ENCODE measurements around the gene GDPGP1. TPM values are rescaled to one million over a fixed set of nuclear protein-coding genes. Genes with fewer than 3 reads are reported as not detected.
A peak's percentile ranks its signal among the peaks of the same experiment; 100 is the strongest.

GDPGP1 gene
- polyA plus RNA-seq, 1 donor (not counting 4 experiments of a cell fraction or from before 2014, with no cell fraction given), result 0.92 TPM

DNA sequence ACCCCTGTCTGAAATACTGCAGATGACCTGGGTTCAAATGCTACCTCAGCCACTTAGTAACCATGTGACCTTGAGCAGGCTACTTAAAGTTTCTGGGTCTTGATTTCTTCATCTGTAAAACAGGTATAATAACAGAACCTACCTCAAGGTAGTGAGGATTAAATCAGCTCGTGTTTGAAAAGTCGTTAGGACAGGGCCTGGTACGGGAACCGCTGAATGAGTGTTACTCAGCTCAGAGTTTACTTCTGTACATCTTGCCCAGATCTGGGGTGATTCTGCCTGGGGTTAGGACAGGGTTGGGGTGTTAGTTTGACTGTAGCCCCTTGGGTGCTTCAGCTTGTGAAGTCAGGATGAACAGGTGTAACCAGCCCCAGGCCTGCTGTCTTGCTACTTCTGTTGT lies 31.1 kb upstream of the GDPGP1 start:
- Histone ChIP-seq H3K36me3 (ENCODE audit: control insufficient read depth in 2 of 2, extremely low read depth in 1 of 2, insufficient read depth in 2 of 2, low read length in 2 of 2) (peaks cover 16 to 42% of the 10 kb centered on the region in 2 experiments), H2AFZ (ENCODE audit: control insufficient read depth, low read length) (no peak overlapping the region), H3K79me2 (ENCODE audit: control insufficient read depth, insufficient read depth, low read length) (peaks cover 76% of the 10 kb centered on the region), H3K27ac (ENCODE audit: control insufficient read depth, insufficient read depth, low read length) (peak overlapping the region; percentile 67), H3K4me3 (ENCODE audit: control insufficient read depth in 2 of 3, extremely low read depth in 1 of 3, insufficient read depth in 2 of 3, low read depth in 1 of 3, low read length in 3 of 3) (peak overlapping the region; percentile 81 to 99 (median 82)), H3K9me1 (ENCODE audit: control insufficient read depth, extremely low read depth, insufficient read depth, low read length) (peaks cover 8% of the 10 kb centered on the region), H3K4me2 (ENCODE audit: control insufficient read depth, extremely low read depth, insufficient read depth, low read depth, low read length) (peak overlapping the region; percentile 94), H3K9me3 (ENCODE audit: control insufficient read depth, low read depth, low read length) (no peaks in the 10 kb centered on the region), H3K27me3 (ENCODE audit: control insufficient read depth, extremely low read depth, insufficient read depth, low read length) (no peaks in the 10 kb centered on the region), H3K4me1 (ENCODE audit: control insufficient read depth, extremely low read depth, insufficient read depth, low read length) (peaks cover 46% of the 10 kb centered on the region), H4K20me1 (ENCODE audit: control insufficient read depth, extremely low read depth, insufficient read depth, low read length) (peaks cover 3% of the 10 kb centered on the region), H3K9ac (ENCODE audit: control insufficient read depth, extremely low read depth, insufficient read depth, low read length) (peak overlapping the region; percentile 80)
- DNase-seq (ENCODE audit: low read depth, low spot score) (no peak), FAIRE-seq (no peak)
- dilution Hi-C loops (cut with MboI; ENCODE audit: extremely low pct_ligation_motif_present, low sequenced_read_pairs), result no loop called here
- TF ChIP-seq, protein P1, sequence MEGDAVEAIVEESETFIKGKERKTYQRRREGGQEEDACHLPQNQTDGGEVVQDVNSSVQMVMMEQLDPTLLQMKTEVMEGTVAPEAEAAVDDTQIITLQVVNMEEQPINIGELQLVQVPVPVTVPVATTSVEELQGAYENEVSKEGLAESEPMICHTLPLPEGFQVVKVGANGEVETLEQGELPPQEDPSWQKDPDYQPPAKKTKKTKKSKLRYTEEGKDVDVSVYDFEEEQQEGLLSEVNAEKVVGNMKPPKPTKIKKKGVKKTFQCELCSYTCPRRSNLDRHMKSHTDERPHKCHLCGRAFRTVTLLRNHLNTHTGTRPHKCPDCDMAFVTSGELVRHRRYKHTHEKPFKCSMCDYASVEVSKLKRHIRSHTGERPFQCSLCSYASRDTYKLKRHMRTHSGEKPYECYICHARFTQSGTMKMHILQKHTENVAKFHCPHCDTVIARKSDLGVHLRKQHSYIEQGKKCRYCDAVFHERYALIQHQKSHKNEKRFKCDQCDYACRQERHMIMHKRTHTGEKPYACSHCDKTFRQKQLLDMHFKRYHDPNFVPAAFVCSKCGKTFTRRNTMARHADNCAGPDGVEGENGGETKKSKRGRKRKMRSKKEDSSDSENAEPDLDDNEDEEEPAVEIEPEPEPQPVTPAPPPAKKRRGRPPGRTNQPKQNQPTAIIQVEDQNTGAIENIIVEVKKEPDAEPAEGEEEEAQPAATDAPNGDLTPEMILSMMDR (optimal IDR thresholded peaks at IDR 0.05 in 1 of 3, IDR thresholded peaks at IDR 0.05 in 1 of 3, conservative IDR thresholded peaks at IDR 0.05 in 1 of 3; ENCODE audit: extremely low read depth in 1 of 3, insufficient read depth in 2 of 3, low read length in 3 of 3), result no peak
- no peak for TF ChIP-seq EZH2 (IDR thresholded peaks at IDR 0.05; ENCODE audit: low read length)

DNA sequence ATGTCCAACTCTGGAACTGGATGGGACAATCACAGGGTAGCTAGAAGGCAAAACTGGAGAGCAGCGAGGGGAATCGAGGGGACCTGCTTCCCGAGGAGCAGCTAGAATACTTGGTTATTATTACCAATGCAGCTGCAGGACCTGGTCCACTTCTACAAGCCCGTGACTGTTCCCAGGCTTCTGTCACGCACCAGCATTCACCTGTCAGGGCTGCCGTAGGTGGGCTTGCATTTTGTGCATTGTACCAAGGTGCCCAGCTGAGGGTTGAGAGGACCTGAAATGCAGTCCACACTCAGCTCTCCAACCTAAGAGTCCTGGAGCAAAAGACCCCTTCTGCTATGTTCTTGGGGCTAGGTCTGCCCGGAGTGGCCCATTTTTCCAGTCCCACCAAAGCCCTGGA lies 30.5 kb upstream of the GDPGP1 start:
- Histone ChIP-seq H3K9me3 (ENCODE audit: control insufficient read depth, low read depth, low read length) (no peaks in the 10 kb centered on the region), H3K4me3 (ENCODE audit: control insufficient read depth in 2 of 3, extremely low read depth in 1 of 3, insufficient read depth in 2 of 3, low read depth in 1 of 3, low read length in 3 of 3) (peak overlapping the region; percentile 81 to 99 (median 82)), H3K4me2 (ENCODE audit: control insufficient read depth, extremely low read depth, insufficient read depth, low read depth, low read length) (peak overlapping the region; percentile 94), H2AFZ (ENCODE audit: control insufficient read depth, low read length) (no peak overlapping the region), H3K9ac (ENCODE audit: control insufficient read depth, extremely low read depth, insufficient read depth, low read length) (peak overlapping the region; percentile 80), H4K20me1 (ENCODE audit: control insufficient read depth, extremely low read depth, insufficient read depth, low read length) (peaks cover 3% of the 10 kb centered on the region), H3K27ac (ENCODE audit: control insufficient read depth, insufficient read depth, low read length) (peak overlapping the region; percentile 67), H3K79me2 (ENCODE audit: control insufficient read depth, insufficient read depth, low read length) (peaks cover 78% of the 10 kb centered on the region), H3K4me1 (ENCODE audit: control insufficient read depth, extremely low read depth, insufficient read depth, low read length) (peaks cover 42% of the 10 kb centered on the region), H3K27me3 (ENCODE audit: control insufficient read depth, extremely low read depth, insufficient read depth, low read length) (no peaks in the 10 kb centered on the region), H3K9me1 (ENCODE audit: control insufficient read depth, extremely low read depth, insufficient read depth, low read length) (peaks cover 8% of the 10 kb centered on the region), H3K36me3 (ENCODE audit: control insufficient read depth in 2 of 2, extremely low read depth in 1 of 2, insufficient read depth in 2 of 2, low read length in 2 of 2) (peaks cover 16 to 42% of the 10 kb centered on the region in 2 experiments)
- FAIRE-seq (no peak), DNase-seq (ENCODE audit: low read depth, low spot score) (no peak)
- TF ChIP-seq EZH2 (IDR thresholded peaks at IDR 0.05; ENCODE audit: low read length), result no peak
- TF ChIP-seq, protein P1 (optimal IDR thresholded peaks at IDR 0.05 in 1 of 3, IDR thresholded peaks at IDR 0.05 in 1 of 3, conservative IDR thresholded peaks at IDR 0.05 in 1 of 3; ENCODE audit: extremely low read depth in 1 of 3, insufficient read depth in 2 of 3, low read length in 3 of 3), result no peak
- dilution Hi-C loops (cut with MboI; ENCODE audit: extremely low pct_ligation_motif_present, low sequenced_read_pairs), result no loop called here

All from keratinocyte (primary cell).